H1 (cell line): ENCODE results near the gene PTGES3L. TPM values are rescaled to one million over a fixed set of nuclear protein-coding genes. Genes with fewer than 3 reads are reported as not detected.

Experiments used
- CTCF ChIA-PET: fragments of 300-600 bp; sonication (Branson Sonifier 250); formaldehyde crosslinking; loops from one replicate; lab custom pipeline; 2021; ENCODE audit not compliant: partially characterized antibody; lab: Charles Lee
- POLR2A ChIA-PET: fragments of 300-600 bp; sonication (Branson Sonifier 250); formaldehyde crosslinking; loops from one replicate; lab custom pipeline; 2021; ENCODE audit warnings: inconsistent platforms; ENCODE audit not compliant: partially characterized antibody; lab: Charles Lee
- DNase-seq, 2 experiments: peaks; one replicate each; pipeline versions ENCODE4 v3.0.0 to v3.0.0-alpha.2; 2010 to 2022; ENCODE audit warnings: low spot score in 2 of 2, low read depth in 1 of 2, mixed read lengths in 1 of 2
- FAIRE-seq: peaks from 2 replicates; lab custom pipeline; 2011; peaks lifted over from hg19 to GRCh38; lab: Jason Lieb, UNC
- H2AFZ ChIP-seq: 2 replicates; pipeline ENCODE4 v1.8.1; 2012; ENCODE audit warnings: low read length, inconsistent platforms
- H2AK5ac ChIP-seq: 2 replicates; pipeline ENCODE4 v1.6.1; 2013; ENCODE audit warnings: low read depth, low read length
- H2BK120ac ChIP-seq: replicated peaks from 2 replicates; pipeline ENCODE3; 2013; ENCODE audit warnings: low read depth, low read length, inconsistent platforms
- H2BK12ac ChIP-seq: 2 replicates; pipeline ENCODE4 v1.6.1; 2013; ENCODE audit warnings: low read depth, low read length
- H2BK15ac ChIP-seq: 2 replicates; pipeline ENCODE4 v1.6.1; 2013; ENCODE audit warnings: low read length
- H2BK20ac ChIP-seq: 2 replicates; pipeline ENCODE4 v1.6.1; 2013; ENCODE audit warnings: low read length
- H2BK5ac ChIP-seq: 2 replicates; pipeline ENCODE4 v1.6.1; 2013; ENCODE audit warnings: low read depth, low read length
- H3K14ac ChIP-seq: 2 replicates; pipeline ENCODE4 v1.6.1; 2013; ENCODE audit warnings: inconsistent platforms; ENCODE audit not compliant: insufficient read length
- H3K18ac ChIP-seq: 2 replicates; pipeline ENCODE4 v1.6.1; 2013; ENCODE audit warnings: low read length; ENCODE audit errors: extremely low read depth
- H3K23ac ChIP-seq: 2 replicates; pipeline ENCODE4 v1.6.1; 2013; ENCODE audit warnings: inconsistent platforms; ENCODE audit not compliant: insufficient read length
- H3K23me2 ChIP-seq: 2 replicates; pipeline ENCODE4 v1.6.1; 2013; ENCODE audit warnings: low read depth, low read length
- H3K27ac ChIP-seq: 2 replicates; pipeline ENCODE4 v1.6.1; 2011; ENCODE audit warnings: low read depth, low read length, inconsistent platforms
- H3K27me3 ChIP-seq, 4 experiments: replicated peaks in 1 of 4; 1 replicate in 1 of 4; 2 replicates in 3 of 4; pipeline versions ENCODE4 v1.6.1 to v1.8.1; 2011 to 2013; ENCODE audit warnings: low read length in 3 of 4, mild to moderate bottlenecking in 3 of 4, inconsistent platforms in 2 of 4, mixed read lengths in 2 of 4, moderate library complexity in 1 of 4; ENCODE audit not compliant: control insufficient read depth in 3 of 4, insufficient read depth in 3 of 4; ENCODE audit errors: extremely low read depth in 1 of 4
- H3K36me3 ChIP-seq, 4 experiments: 2 replicates each; pipeline versions ENCODE4 v1.6.1 to v1.8.1; 2011 to 2013; ENCODE audit warnings: mild to moderate bottlenecking in 4 of 4, low read length in 3 of 4, moderate library complexity in 2 of 4, control low read depth in 1 of 4, inconsistent platforms in 1 of 4; ENCODE audit not compliant: insufficient read depth in 4 of 4, control insufficient read depth in 2 of 4
- H3K4ac ChIP-seq: replicated peaks from 2 replicates; pipeline ENCODE3; 2013; ENCODE audit warnings: low read length, low read depth, mixed read lengths, inconsistent platforms; ENCODE audit not compliant: insufficient read length
- H3K4me1 ChIP-seq, 4 experiments: replicated peaks in 1 of 4; 1 replicate in 1 of 4; 2 replicates in 3 of 4; pipeline versions ENCODE4 v1.6.1 to v1.8.1; 2011 to 2013; ENCODE audit warnings: low read length in 3 of 4, inconsistent platforms in 2 of 4, mixed read lengths in 1 of 4; ENCODE audit not compliant: insufficient read depth in 4 of 4, control insufficient read depth in 3 of 4
- H3K4me2 ChIP-seq, 2 experiments: 2 replicates each; pipeline versions ENCODE4 v1.6.1 to v1.8.1; 2011 to 2013; ENCODE audit warnings: low read depth in 2 of 2, low read length in 2 of 2, control low read depth in 1 of 2, inconsistent platforms in 1 of 2, mild to moderate bottlenecking in 1 of 2; ENCODE audit not compliant: insufficient read depth in 1 of 2
- H3K4me3 ChIP-seq, 4 experiments: fragments of 200-600, 300-600 bp in 1 of 4; sonication (generic), shearing (Covaris generic), sonication (Bioruptor Twin) in 1 of 4; 2 replicates each; pipeline versions ENCODE4 v1.5.1 to v1.8.1; 2011 to 2016; ENCODE audit warnings: low read length in 4 of 4, low read depth in 3 of 4, control low read depth in 2 of 4, inconsistent platforms in 2 of 4, mild to moderate bottlenecking in 2 of 4, mixed read lengths in 1 of 4, moderate library complexity in 1 of 4; ENCODE audit not compliant: insufficient read depth in 2 of 4; ENCODE audit errors: extremely low read depth in 1 of 4
- H3K56ac ChIP-seq: replicated peaks from 2 replicates; pipeline ENCODE3; 2013; ENCODE audit warnings: low read depth, mild to moderate bottlenecking, mixed read lengths, low read length, inconsistent platforms; ENCODE audit not compliant: insufficient read length
- H3K79me1 ChIP-seq: 2 replicates; pipeline ENCODE4 v1.6.1; 2013; ENCODE audit warnings: low read depth, low read length, control low read depth
- H3K79me2 ChIP-seq, 2 experiments: 2 replicates each; pipeline versions ENCODE4 v1.6.1 to v1.8.1; 2012 to 2013; ENCODE audit warnings: low read length in 2 of 2, mild to moderate bottlenecking in 2 of 2, inconsistent platforms in 1 of 2; ENCODE audit not compliant: insufficient read depth in 2 of 2, control insufficient read depth in 1 of 2
- H3K9ac ChIP-seq, 4 experiments: replicated peaks in 1 of 4; 1 replicate in 1 of 4; 2 replicates in 3 of 4; pipeline versions ENCODE4 v1.6.1 to v1.8.1; 2011 to 2013; ENCODE audit warnings: low read depth in 3 of 4, low read length in 3 of 4, control low read depth in 2 of 4, mild to moderate bottlenecking in 2 of 4, moderate library complexity in 2 of 4, inconsistent platforms in 1 of 4; ENCODE audit errors: extremely low read depth in 1 of 4
- H3K9me3 ChIP-seq, 2 experiments: 2 replicates each; pipeline versions ENCODE4 v1.6.1 to v1.8.1; 2012 to 2013; ENCODE audit warnings: mild to moderate bottlenecking in 2 of 2, moderate library complexity in 2 of 2, control low read depth in 1 of 2, inconsistent platforms in 1 of 2, low read depth in 1 of 2, low read length in 1 of 2, mixed read lengths in 1 of 2; ENCODE audit not compliant: insufficient read depth in 2 of 2
- H4K20me1 ChIP-seq, 2 experiments: replicated peaks in 1 of 2; 2 replicates each; pipeline versions ENCODE3 to v1.8.1; 2011 to 2013; ENCODE audit warnings: inconsistent platforms in 2 of 2, low read length in 2 of 2, mild to moderate bottlenecking in 1 of 2; ENCODE audit not compliant: insufficient read depth in 2 of 2, control insufficient read depth in 1 of 2
- H4K5ac ChIP-seq: 2 replicates; pipeline ENCODE4 v1.6.1; 2013; ENCODE audit warnings: low read length, low read depth, mixed read lengths, inconsistent platforms; ENCODE audit not compliant: insufficient read length
- H4K8ac ChIP-seq: 2 replicates; pipeline ENCODE4 v1.8.0; 2013; ENCODE audit warnings: mild to moderate bottlenecking, moderate library complexity, low read length, inconsistent platforms; ENCODE audit not compliant: insufficient read depth; ENCODE audit errors: extremely low read depth
- H4K91ac ChIP-seq: replicated peaks from 2 replicates; pipeline ENCODE3; 2013; ENCODE audit warnings: low read length, mixed read lengths, inconsistent platforms; ENCODE audit not compliant: insufficient read length
- BCL11A ChIP-seq, 2 experiments: IDR thresholded peaks; one replicate each; pipeline ENCODE4 v1.6.1; 2011; ENCODE audit warnings: low read depth in 2 of 2, low read length in 2 of 2, mild to moderate bottlenecking in 2 of 2
- GABPA ChIP-seq: IDR thresholded peaks from 2 replicates; pipeline ENCODE4 v1.6.1; 2011; ENCODE audit warnings: mild to moderate bottlenecking, low read length, moderate library complexity, borderline replicate concordance; ENCODE audit not compliant: insufficient read depth
- WGBS, 2 experiments: shearing (Covaris generic) in 1 of 2; methylation state at CpG; one replicate each; pipeline versions ENCODE4 v1.1.6 to v1.1.7; 2013 to 2015; ENCODE audit warnings: low lambda C conversion rate in 2 of 2, mixed read lengths in 2 of 2, inconsistent platforms in 1 of 2, low coverage in 1 of 2, missing lambda C conversion rate in 1 of 2; ENCODE audit not compliant: insufficient replicate concordance in 2 of 2, insufficient coverage in 1 of 2, insufficient read length in 1 of 2; ENCODE audit errors: extremely low coverage in 1 of 2, missing lambda C conversion rate in 1 of 2; 5-methylcytosine and 5-hydroxymethylcytosine counted together
- polyA plus RNA-seq, 7 experiments: library from polyadenylated mRNA; depleted of rRNA in 3 of 7; stranded (reverse) in 5 of 7; unstranded in 2 of 7; fragments of >200 nt in 5 of 7; fragments of 200-250 nt in 2 of 7; gene quantifications; 1 replicate in 5 of 7; 2 replicates in 1 of 7; 4 replicates in 1 of 7; pipeline versions ENCODE4 v1.2.1 to v1.2.3, GENCODE V29; 2011 to 2013; ENCODE audit warnings: missing spikeins in 2 of 7, mixed read lengths in 2 of 7
- total RNA-seq: library from RNA; stranded (reverse); fragmentation: NEBNext Ultra II Directional; extraction: Animal tissue kit (Norgen Biotek cat#: 25700); gene quantifications from 2 replicates; pipeline ENCODE4 v1.2.1, GENCODE V29; 2021

The PTGES3L gene
- total and polyA plus RNA-seq, 2 of the 8 experiments (the other 6 are each of a cell fraction or from before 2014, with no cell fraction given), result 3.0 to 3.6 TPM

- Histone ChIP-seq H3K27ac (no peak overlapping the region), H3K4me2 (no peak overlapping the region; a peak in 1 of 4 replicates), H3K9me3 (no peaks in the 10 kb centered on the region), H2BK20ac (no peak overlapping the region), H4K5ac (no peak overlapping the region), H4K91ac (no peak overlapping the region), H3K9ac (no peak overlapping the region), H3K14ac (no peak overlapping the region), H3K79me2 (peaks cover 0 to 35% of the 10 kb centered on the region in 2 experiments; a peak in 3 of 4 replicates), H3K4me3 (no peak overlapping the region), H2AFZ (no peak overlapping the region), H3K56ac (no peak overlapping the region), H3K23me2 (peaks cover 8% of the 10 kb centered on the region; the same call in 1 of the 2 replicates), H2AK5ac (no peak overlapping the region), H3K4me1 (peaks cover 6 to 18% (median 12%) of the 10 kb centered on the region in 4 experiments), H3K4ac (no peak overlapping the region), H3K27me3 (no peaks in the 10 kb centered on the region), H2BK120ac (no peak overlapping the region), H3K79me1 (peaks cover 17% of the 10 kb centered on the region), H4K20me1 (peaks cover 10% of the 10 kb centered on the region in 2 experiments), H2BK15ac (no peak overlapping the region), H2BK5ac (no peak overlapping the region), H3K23ac (no peak overlapping the region), H4K8ac (no peak overlapping the region), H3K36me3 (peaks cover 6 to 39% (median 12%) of the 10 kb centered on the region in 4 experiments; a peak in 7 of 8 replicates), H3K18ac (no peak overlapping the region), H2BK12ac (no peak overlapping the region)
- CTCF ChIA-PET, result interaction anchor here (1.0 to 1.5 kb wide), 3 partner anchors 13 to 106 kb away, joined by 3 to 4 read pairs (median 3); partner anchors contain the start of genes BRCA1 and RPL27
- 91% methylated on average over 4 of the region's 4 CpGs; no CpG with 5 or more reads in 1 of the 2 experiments for WGBS, 2 experiments
- POLR2A ChIA-PET, result interaction anchor here (0.6 to 10.8 kb wide), 8 partner anchors 8 to 1341 kb away, joined by 3 to 123 read pairs (median 5); partner anchors contain the start of genes IFI35, PTGES3L, RPL27 and RUNDC1
- FAIRE-seq, result no peak
- TF ChIP-seq BCL11A (IDR thresholded peaks at IDR 0.05; ENCODE audit: low read depth in 2 of 2, low read length in 2 of 2), result no peak
- no peak for TF ChIP-seq GABPA
- no peak for DNase-seq
These were observed 39.1 kb upstream of the PTGES3L start for GRCh38 chr17:43018932-43019331.
